Measurements from ENCODE around the gene KIF12. TPM values are rescaled to one million over a fixed set of nuclear protein-coding genes. Genes with fewer than 3 reads are reported as not detected.

Gene KIF12
- total and polyA plus RNA-seq, 2 donors (not counting 3 experiments of a cell fraction or from before 2014, with no cell fraction given) = 0.46 to 0.97 TPM

GRCh38 chr9:114048533-114049415 is 50.3 kb downstream of the KIF12 start:
- intact Hi-C loops (cut with micrococcal nuclease) (no loop called here), dilution Hi-C loops (cut with MboI; ENCODE audit: extremely low pct_ligation_motif_present, low sequenced_read_pairs) (no loop called here)
- DNase-seq (ENCODE audit: low read depth, low spot score) (no peak), FAIRE-seq (no peak)
- POLR2A ChIA-PET = no interaction called here
- Histone ChIP-seq H3K4me1 (ENCODE audit: control insufficient read depth, extremely low read depth, insufficient read depth, low read length) (peaks cover 4% of the 10 kb centered on the region), H3K36me3 (ENCODE audit: control insufficient read depth in 2 of 2, extremely low read depth in 1 of 2, insufficient read depth in 2 of 2, low read length in 2 of 2) (peaks cover 21 to 42% of the 10 kb centered on the region in 2 experiments), H3K9me1 (replicated peaks; ENCODE audit: control insufficient read depth, extremely low read depth, insufficient read depth, low read length) (no peaks in the 10 kb centered on the region), H3K79me2 (ENCODE audit: control insufficient read depth, insufficient read depth, low read length) (no peaks in the 10 kb centered on the region), H3K4me2 (ENCODE audit: insufficient read depth, low read length) (no peak overlapping the region), H3K27ac (ENCODE audit: insufficient read depth, low read depth, low read length) (no peak overlapping the region), H3K27me3 (ENCODE audit: control insufficient read depth in 2 of 2, insufficient read depth in 2 of 2, low read length in 2 of 2) (no peaks in the 10 kb centered on the region), H4K20me1 (replicated peaks; ENCODE audit: control insufficient read depth, extremely low read depth, insufficient read depth, low read length) (no peaks in the 10 kb centered on the region), H3K4me3 (replicated peaks in 1 of 3; ENCODE audit: insufficient read depth in 1 of 3, low read depth in 1 of 3, low read length in 3 of 3) (no peak overlapping the region), H3K9ac (replicated peaks; ENCODE audit: extremely low read depth, insufficient read depth, low read length) (no peak overlapping the region), H2AFZ (ENCODE audit: low read depth, low read length) (no peak overlapping the region), H3K9me3 (replicated peaks; ENCODE audit: control insufficient read depth, insufficient read depth, low read length) (no peaks in the 10 kb centered on the region)
- no TSS peak for BruUV-seq (replicated peaks)
- CTCF ChIA-PET = interaction anchor here (0.6 kb wide), 1 partner anchor 172 kb away, joined by 3 read pairs; no protein-coding TSS in a partner anchor
- no peak for TF ChIP-seq POLR2A (IDR thresholded peaks at IDR 0.05; ENCODE audit: low read depth, low read length)
- no peak for TF ChIP-seq GATA2 (IDR thresholded peaks at IDR 0.05; ENCODE audit: insufficient read depth, insufficient read length, low read depth, low read length)
- no peak for TF ChIP-seq MYC (IDR thresholded peaks at IDR 0.05; ENCODE audit: low read depth, low read length)

- H4K20me1 ChIP-seq (replicated peaks; ENCODE audit: control insufficient read depth, extremely low read depth, insufficient read depth, low read length) = no peaks in the 10 kb centered on the region
- no peak overlapping the region for H2AFZ ChIP-seq (ENCODE audit: low read depth, low read length)
- H3K36me3 ChIP-seq (ENCODE audit: control insufficient read depth in 2 of 2, extremely low read depth in 1 of 2, insufficient read depth in 2 of 2, low read length in 2 of 2) = peaks cover 22 to 37% of the 10 kb centered on the region in 2 experiments
- ChIA-PET CTCF (interaction anchor here (0.6 to 1.9 kb wide), 10 partner anchors 8 to 365 kb away, joined by 3 to 21 read pairs (median 3); no protein-coding TSS in a partner anchor), POLR2A (no interaction called here)
- no TSS peak for BruUV-seq (replicated peaks)
- H3K79me2 ChIP-seq (ENCODE audit: control insufficient read depth, insufficient read depth, low read length) = no peaks in the 10 kb centered on the region
- H3K9me3 ChIP-seq (replicated peaks; ENCODE audit: control insufficient read depth, insufficient read depth, low read length) = no peaks in the 10 kb centered on the region
- H3K9ac ChIP-seq (replicated peaks; ENCODE audit: extremely low read depth, insufficient read depth, low read length) = no peak overlapping the region
- H3K4me2 ChIP-seq (ENCODE audit: insufficient read depth, low read length) = no peak overlapping the region
- TF ChIP-seq CTCF (IDR thresholded peaks at IDR 0.05; ENCODE audit: extremely low read depth in 1 of 2, insufficient read depth in 1 of 2, low read depth in 1 of 2, low read length in 2 of 2) (peak in 1 of 2 donors; percentile 29), GATA2 (IDR thresholded peaks at IDR 0.05; ENCODE audit: insufficient read depth, insufficient read length, low read depth, low read length) (no peak)
- H3K27ac ChIP-seq (ENCODE audit: insufficient read depth, low read depth, low read length) = no peak overlapping the region
- H3K4me1 ChIP-seq (ENCODE audit: control insufficient read depth, extremely low read depth, insufficient read depth, low read length) = peaks cover 4% of the 10 kb centered on the region
- peak; percentile 19 for DNase-seq (ENCODE audit: low read depth, low spot score)
- no peaks in the 10 kb centered on the region for H3K9me1 ChIP-seq (replicated peaks; ENCODE audit: control insufficient read depth, extremely low read depth, insufficient read depth, low read length)
- H3K27me3 ChIP-seq (ENCODE audit: control insufficient read depth in 2 of 2, insufficient read depth in 2 of 2, low read length in 2 of 2) = no peaks in the 10 kb centered on the region
- intact Hi-C loops (cut with micrococcal nuclease) (loop anchor here (2.0 kb wide), 2 partner anchors 241 to 311 kb away; no protein-coding TSS in a partner anchor), dilution Hi-C loops (cut with MboI; ENCODE audit: extremely low pct_ligation_motif_present, low sequenced_read_pairs) (no loop called here)
- FAIRE-seq = no peak
- H3K4me3 ChIP-seq (replicated peaks in 1 of 3; ENCODE audit: insufficient read depth in 1 of 3, low read depth in 1 of 3, low read length in 3 of 3) = no peak overlapping the region
Measured at GRCh38 chr9:114047717-114048116, 51.4 kb downstream of the KIF12 start.
